Measurements from ENCODE around the gene SORBS2.

DNA sequence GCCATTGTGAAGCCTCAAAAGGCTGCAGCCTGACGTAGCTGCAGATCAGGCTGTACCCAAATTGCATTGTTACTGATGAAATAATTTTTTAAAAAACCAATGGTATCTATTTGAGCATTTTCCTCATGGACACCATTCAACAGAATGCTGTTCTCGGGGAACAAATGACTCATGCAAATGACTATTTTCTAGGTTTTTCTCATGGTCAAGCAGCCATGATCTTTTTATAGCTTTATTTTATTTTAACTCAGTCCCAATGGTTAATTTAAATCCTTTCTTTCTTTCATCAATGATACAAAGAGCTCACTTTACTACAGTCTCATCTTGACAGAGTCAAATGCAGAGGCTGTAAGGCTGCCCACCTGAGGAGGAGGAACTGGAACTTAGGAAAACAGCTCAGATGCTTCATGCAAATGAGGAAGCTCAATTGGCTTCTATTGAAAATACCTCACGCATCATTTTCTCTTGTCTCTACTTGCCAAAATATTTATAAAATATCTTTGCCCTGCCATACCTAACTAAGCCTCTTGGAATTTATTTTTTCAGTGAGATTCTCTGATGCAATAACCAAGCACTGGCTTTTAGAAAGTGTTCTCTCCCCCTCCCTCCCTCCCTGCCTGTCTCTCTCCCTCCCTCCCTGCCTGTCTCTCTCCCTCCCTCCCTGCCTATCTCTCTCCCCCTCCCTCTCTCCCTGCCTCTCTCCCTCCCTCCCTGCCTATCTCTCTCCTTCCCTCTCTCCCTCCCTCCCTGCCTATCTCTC lies 81.0 kb downstream of the SORBS2 start:
- TF ChIP-seq, protein P1, sequence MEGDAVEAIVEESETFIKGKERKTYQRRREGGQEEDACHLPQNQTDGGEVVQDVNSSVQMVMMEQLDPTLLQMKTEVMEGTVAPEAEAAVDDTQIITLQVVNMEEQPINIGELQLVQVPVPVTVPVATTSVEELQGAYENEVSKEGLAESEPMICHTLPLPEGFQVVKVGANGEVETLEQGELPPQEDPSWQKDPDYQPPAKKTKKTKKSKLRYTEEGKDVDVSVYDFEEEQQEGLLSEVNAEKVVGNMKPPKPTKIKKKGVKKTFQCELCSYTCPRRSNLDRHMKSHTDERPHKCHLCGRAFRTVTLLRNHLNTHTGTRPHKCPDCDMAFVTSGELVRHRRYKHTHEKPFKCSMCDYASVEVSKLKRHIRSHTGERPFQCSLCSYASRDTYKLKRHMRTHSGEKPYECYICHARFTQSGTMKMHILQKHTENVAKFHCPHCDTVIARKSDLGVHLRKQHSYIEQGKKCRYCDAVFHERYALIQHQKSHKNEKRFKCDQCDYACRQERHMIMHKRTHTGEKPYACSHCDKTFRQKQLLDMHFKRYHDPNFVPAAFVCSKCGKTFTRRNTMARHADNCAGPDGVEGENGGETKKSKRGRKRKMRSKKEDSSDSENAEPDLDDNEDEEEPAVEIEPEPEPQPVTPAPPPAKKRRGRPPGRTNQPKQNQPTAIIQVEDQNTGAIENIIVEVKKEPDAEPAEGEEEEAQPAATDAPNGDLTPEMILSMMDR (IDR thresholded peaks at IDR 0.05 in 2 of 3, conservative IDR thresholded peaks at IDR 0.05 in 1 of 3; ENCODE audit: borderline replicate concordance in 1 of 3, insufficient read depth in 1 of 3, low read depth in 2 of 3, low read length in 2 of 3) = no peak
- TF ChIP-seq, protein P2, sequence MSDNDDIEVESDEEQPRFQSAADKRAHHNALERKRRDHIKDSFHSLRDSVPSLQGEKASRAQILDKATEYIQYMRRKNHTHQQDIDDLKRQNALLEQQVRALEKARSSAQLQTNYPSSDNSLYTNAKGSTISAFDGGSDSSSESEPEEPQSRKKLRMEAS (IDR thresholded peaks at IDR 0.05) = no peak
- TF ChIP-seq CEBPB (IDR thresholded peaks at IDR 0.05; ENCODE audit: low read depth) = no peak
